Measurements from ENCODE around the gene SIPA1L3. TPM values are rescaled to one million over a fixed set of nuclear protein-coding genes. Genes with fewer than 3 reads are reported as not detected.
"Not testable (repeated sequence)": the region's sequence is repeated elsewhere in the genome, so short reads cannot be mapped to it uniquely, and the experiment has no call there.

Gene SIPA1L3
- total RNA-seq, 1 donor from 2014 or later = 16.1 TPM

DNA sequence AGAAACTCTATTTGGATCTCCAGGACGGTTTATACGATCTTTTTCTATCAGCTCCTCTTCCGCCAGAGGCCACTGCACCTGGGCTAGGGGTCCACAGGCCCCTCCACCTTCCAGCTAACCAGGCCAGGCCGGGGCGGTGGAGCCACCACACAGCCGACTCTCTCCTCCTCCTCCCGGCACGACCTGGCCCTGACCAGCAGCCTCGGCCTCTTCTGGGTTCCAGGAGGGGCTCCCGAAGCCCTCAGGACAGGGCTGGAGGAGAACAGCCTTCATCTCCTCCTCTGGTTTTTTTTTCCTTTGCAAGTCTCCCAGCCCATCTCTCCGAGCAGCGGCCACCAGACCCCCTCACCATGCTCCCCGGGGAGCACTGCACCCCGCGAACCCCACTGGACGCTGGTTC lies 299.9 kb downstream of the SIPA1L3 start:
- DNase-seq (ENCODE audit: low spot score) = no peak

DNA sequence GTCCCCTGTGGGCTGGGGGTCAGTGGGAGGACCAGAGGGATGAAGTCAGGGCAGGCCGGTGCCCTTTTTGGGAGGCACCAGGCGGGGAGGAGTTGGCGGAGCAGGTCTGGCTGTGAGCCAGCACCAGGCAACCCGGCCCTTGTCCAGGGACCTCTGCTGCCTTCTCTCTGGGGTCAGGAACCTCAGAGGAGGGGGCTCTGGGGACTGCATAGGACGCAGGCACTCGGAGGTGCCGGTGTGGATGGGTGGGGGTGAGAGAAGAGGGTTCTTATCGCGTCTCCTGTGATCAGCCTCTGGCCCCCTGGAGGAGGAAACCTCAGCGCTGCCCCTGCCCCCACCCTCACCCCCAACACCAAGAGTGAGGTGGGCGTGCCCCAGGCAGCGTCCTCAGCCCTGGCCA lies 300.5 kb downstream of the SIPA1L3 start:
- no peak for DNase-seq (ENCODE audit: low spot score)

DNA sequence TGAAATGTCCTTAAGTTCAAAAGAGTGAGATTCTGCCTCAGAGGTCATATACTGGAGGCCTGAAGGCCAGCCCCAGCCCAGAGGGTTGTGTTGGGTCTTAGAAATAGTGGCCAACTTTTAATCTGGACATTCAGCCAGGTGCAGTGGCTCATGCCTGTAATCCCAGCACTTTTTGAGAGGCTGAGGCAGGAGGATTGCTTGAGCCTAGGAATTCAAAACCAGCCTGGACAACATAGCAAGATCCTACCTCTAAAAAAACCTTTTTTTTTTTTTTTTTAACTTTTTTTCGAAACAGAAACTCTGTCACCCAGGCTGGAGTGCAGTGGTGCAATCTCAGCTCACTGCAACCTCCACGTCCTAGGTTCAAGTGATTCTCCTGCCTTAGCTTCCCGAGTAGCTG lies 301.6 kb downstream of the SIPA1L3 start:
- no peak for DNase-seq (ENCODE audit: low spot score)

DNA sequence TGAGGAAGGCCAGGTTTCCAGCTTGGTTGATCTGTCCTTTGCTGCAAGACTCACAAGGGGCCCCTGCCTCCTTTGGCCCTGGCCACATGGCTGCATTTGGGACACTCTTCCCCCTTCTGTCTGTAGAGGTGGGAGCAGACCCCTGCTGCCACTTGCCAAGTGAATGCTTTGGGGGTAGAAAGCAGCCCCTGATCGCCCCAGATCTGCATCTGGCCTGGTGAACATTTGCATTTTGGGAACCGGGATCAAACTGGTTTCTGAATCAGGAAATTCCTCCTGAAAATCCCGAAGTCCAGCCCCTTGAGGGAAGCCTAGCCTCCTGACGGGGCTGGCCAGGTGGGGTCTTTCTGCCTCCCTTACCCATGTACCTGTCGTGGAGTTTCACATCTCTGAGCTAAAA lies 302.1 kb downstream of the SIPA1L3 start:
- no peak for DNase-seq (ENCODE audit: low spot score)

DNA sequence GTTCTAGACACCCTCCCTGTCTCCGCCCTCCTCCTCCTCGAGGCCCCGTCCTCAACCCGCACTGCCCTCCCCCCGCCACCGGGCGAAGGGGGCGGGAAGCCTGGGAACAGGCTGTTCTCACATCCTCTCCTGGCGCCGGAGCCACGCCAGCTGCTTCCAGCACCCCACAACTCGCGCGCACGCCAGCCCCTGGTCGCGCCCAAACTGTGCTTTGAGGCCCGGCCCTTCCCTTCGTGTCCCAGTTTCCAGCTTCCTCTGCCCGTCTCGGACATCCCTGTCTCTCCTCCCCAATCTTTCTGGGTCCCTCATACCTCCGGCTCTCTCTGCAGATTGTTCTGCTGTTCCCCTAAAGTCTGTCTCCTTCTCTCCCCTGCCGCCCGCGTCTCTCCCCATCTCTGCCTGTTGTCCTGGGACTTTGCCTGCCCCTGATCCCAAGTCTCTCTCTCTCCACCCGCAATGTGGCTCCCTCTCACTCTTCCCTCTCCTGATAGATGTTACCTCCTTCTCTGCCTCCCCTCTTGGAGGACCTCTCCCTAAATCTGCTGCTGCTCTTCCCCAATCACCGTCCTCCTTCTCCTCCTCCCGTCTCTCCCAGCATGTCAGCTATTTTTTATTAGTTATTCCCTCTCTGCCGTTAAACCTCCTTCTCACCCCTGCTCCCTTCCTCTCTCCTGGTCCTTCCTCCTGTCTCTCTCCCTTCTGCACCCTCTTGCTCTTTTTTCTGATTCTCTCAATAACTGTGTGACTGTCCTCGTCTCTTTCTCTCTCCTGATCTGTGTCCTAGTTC lies 302.9 kb downstream of the SIPA1L3 start:
- DNase-seq (ENCODE audit: low spot score) = no peak

DNA sequence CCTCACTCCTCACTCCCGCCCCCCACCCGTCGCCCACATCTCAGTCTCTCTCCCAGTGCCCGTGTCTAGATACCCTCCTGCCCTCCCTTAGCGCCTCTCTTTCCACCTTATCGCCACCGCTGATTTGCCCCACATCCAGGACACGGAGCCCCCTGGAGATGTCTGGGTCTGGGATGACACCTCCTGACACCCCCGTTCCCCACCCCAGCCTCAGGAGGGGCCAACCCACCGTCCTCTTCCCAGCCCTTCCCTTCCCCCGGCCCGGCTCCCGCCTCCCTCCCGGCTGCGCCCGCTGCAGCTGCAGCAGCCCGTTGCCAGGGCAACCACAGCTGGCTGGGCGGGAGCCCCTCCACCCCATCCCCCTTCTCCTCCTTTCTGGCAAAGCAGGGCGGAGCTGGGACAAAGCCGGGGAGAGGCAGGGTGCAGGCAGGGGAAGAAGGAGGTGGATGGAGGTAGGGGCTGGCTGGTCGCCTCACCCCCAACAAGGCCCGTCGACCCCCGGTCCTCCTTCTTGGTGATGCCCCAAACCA lies 303.5 kb downstream of the SIPA1L3 start:
- DNase-seq (ENCODE audit: low spot score) = no peak

DNA sequence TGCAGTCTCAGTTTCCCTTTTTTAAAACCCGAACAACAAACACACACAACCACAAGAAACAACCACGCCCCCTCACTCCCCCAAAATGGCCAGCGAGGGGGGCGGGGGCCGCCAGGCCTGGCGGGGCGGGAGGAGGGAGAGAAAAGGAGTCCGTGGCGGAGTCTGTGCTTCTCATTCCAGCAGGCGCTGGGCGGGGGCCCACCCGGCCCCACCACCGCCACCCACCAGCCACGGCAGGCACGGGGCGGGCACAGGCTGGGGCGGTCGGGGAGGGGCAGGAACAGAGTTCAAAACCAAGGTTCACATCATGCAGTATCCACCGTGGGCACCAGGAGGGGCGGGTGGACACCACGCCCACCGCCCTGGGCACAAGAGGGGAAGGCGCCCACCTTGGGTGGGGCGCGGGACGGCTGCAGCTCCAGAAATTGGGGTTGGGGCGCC lies 304.2 kb downstream of the SIPA1L3 start:
- no peak for DNase-seq (ENCODE audit: low spot score)

DNA sequence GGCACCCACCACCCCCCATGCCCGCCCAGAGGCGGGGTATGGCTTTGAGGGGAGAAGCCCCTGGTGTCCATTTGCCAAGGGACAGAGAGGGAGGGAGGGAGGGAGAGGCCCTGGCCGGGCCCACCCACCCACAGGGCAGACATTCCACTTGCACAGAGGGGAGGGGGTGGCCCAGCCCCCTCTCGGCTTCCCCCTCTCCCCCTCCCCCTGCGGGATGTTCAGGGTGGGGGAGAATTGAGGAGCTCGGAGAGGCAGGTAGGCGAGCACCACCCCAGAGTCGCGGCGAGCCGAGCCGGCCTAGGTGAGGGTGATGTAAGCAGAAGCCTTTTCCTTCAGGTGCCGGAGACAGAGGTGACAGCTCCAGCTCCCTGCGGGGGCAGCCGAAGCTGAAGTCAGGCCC lies 304.8 kb downstream of the SIPA1L3 start:
- no peak for DNase-seq (ENCODE audit: low spot score)

DNA sequence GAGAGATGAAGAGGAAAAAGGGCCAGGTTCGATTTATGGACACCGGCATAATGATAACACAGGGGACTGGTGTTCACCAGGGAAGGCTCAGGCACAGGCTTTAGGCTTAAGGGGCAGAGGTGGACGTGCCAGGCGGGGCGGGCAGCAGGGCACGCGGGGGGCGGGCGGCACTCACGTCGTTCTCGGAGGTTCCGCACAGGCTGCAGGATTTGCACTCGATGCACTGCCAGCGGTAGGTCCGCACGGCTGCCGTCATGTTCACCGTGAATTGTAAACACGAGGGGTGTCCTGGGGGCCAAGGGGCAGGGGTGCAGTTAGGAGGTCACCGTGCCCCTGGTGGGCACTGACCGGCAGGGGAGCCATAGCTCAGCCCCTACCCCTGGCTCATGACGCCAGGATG lies 306.5 kb downstream of the SIPA1L3 start:
- no peak for DNase-seq (ENCODE audit: low spot score)

DNA sequence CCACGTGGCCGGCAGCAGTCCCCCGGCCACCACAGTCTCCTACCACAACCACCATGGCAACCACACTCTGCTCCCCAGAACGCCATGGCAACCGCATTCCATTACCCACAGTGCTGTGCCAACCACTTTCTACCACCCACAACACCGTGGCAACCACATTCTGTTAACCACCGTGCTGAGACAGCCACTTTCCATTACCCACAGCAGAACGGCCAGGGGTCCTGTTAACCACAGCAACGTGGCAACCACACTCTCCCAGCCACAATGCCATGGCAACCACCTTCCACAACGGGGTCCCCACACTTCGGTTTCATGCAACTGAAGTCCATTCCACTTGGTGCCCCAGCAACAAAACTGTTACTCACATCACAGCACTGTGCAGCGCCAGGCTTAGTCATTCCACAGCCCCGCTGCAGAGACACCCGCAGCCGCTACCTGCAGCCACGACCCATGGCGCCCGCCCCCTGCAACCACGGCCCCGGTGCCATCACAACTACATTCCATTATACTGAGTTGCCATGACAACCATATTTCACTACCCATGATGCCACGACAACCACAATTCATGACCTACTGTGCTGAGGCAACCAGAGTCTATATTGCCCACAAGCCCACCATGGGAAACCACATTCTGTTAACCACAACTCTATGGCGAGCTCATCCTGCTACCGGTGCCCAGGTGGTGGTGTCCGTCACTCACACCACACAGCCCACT lies 307.1 kb downstream of the SIPA1L3 start:
- no peak for DNase-seq (ENCODE audit: low spot score)

DNA sequence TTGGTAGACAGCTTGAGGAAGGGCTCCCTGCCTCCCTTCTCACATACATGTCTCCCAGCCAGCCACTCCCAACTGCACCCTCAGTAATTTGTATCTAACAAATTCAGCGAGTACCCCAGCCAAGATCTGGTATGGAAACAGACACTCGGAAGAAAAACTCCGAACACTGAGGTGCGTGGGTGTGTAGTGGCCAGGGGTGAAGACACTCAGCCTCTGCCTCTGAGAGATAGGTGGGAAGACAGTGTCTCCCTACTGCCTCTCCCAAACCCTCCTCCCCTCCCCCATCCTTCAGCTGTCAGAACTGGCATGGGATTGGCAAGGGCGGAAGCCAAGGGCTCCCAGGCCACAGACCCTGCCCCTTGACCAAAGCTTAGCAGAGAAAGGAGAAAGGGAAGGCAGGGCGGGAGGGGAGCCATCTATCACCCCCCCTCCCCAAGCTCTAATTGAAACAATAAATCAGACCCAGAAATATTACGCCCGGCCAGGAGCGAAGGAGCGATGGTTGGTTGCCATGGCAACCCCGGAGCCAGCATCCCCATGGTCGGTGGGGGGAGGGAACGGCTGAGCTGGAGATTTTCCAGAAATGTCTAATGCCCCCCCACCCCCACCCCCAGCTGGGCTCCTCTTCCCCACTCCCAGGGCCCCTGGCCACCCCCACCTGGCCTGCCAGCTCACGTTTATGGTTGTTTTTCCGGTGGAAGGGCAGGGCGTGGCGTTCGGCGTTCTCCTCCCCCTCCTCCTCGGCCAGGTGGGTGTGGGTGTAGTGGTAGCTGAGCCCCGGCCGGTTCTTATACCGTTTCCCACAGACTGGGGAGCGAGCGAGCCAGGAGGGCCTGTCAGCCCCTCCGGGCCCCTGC lies 310.0 kb downstream of the SIPA1L3 start:
- DNase-seq (ENCODE audit: low spot score) = no peak

DNA sequence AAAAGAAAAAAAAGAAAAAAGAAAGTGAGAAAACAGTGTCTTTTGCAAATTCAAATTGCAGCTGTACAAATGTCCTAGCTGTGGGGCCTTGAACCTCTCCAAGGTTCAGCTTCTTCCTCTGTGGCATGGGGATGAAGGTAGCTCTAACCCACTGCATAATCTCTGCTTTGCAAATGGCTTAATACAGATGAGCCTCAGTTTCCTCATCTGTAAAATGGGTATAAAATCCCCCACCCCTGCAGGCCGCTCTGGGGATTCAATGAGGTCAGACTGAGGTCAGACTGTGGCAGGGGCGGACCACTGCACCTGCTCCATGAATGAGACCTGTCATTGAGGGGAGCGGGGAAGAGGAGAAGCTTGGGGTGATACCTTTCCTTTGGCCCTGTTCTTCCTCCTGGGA lies 311.2 kb downstream of the SIPA1L3 start:
- no peak for DNase-seq (ENCODE audit: low spot score)

DNA sequence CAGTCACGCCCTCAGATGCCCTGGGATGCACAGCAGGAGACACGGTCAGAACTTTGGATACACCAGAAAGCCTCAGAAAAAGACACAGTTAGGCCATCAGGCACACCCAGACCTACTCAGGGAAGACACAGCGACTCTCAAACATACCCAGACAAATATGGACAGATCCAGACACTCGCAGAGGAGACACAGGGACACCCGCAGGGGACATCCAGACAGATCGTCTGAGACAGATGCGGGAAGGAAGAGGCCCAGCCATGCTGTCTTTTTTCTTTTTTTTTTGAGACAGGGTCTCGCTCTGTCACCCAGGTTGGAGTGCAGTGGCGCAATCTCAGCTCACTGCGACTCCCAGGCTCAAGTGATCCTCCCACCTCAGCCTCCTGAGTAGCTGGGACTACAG lies 312.2 kb downstream of the SIPA1L3 start:
- DNase-seq (ENCODE audit: low spot score) = no peak

DNA sequence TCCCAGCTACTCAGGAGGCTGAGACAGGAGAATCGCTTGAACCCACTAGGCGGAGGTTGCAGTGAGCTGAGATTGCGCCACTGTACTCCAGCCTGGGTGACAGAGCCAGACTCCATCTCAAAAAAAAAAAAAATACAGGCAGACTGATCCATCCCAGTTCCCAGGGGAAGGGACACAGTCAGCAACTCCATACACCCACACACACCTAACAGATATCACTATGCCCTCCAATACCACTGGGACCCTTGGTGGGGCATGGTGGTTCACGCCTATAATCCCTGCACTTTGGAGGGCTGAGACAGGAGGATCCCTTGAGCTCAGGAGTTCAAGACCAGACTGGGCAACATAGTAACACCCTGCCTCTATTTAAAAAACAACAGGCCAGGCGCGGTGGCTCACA lies 314.4 kb downstream of the SIPA1L3 start:
- DNase-seq (ENCODE audit: low spot score) = no peak

DNA sequence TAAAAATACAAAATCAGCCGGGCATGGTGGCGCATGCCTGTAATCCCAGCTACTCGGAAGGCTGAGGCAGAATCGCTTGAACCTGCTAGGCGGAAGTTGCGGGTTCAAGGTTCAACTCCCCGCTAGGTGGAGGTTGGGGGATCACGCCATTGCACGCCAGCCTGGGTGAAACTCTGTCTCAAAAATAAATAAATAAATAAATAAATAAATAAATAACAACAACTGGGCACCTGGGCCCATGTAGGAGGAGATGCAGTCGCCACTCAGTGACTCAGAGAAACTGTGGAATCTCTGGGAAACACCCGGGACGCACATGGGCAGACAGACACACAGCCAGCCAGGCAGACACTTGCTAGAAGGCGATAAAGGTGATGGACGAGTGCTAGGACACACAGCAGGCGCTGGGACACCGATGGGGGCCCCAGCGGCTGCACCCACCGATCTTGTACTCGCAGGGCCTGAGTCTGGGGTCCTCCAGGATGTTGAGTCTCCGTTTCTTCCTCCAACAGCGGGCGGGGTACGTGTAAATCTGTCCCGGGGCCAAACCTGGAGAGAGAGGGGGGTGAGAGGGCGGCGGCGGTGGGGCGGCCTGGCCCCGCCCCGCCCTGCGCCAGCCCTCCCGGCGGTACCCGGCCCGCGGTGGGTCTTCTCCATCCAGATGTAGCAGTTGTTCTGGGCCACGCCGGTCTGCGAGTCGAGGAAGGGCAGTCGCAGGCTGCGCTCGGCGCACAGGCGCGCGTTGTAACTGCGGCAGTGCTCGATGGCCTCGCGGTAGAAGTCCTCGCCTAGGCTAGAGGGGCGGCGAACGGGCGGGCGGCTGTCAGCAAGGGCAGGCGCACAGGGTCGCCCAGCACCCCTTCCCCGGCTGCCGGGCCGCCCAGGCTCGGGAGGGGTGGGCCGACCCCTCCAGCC lies 315.2 kb downstream of the SIPA1L3 start:
- no peak for DNase-seq (ENCODE audit: low spot score)

DNA sequence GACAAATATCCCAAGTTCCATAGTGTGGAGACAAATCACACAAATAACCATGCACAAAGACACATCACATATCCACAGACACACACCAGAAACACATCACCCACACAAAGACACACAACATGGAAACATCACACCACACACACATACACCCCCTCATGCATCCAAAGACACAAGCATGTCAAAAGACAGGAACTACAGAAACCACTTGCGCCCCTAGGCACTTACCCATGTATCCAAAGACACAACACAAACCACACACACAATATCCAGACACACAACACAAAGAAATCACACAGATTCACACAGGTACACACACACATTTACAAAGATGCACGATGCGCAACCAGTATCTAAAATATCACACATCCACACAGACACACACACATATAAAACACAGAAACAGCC lies 316.1 kb downstream of the SIPA1L3 start:
- no peak for DNase-seq (ENCODE audit: low spot score)

DNA sequence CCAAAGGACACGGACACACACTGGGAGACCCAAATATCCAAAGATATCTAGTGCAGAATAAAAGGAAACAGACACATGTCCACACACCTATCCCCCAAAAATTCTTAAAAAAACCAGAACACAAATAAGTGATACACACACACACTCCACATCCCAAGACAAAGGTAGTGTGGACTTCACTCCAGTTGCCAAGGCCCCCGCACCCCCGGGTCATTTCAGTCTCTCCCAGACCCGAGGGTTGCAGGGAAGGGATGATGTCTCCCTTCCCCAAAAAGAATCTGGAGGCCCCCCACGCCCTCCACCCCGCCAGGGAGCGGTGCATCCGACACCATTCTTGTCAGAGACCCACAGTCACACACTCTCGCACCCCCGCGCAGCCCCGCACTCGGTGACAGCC lies 316.6 kb downstream of the SIPA1L3 start:
- DNase-seq (ENCODE audit: low spot score) = no peak

DNA sequence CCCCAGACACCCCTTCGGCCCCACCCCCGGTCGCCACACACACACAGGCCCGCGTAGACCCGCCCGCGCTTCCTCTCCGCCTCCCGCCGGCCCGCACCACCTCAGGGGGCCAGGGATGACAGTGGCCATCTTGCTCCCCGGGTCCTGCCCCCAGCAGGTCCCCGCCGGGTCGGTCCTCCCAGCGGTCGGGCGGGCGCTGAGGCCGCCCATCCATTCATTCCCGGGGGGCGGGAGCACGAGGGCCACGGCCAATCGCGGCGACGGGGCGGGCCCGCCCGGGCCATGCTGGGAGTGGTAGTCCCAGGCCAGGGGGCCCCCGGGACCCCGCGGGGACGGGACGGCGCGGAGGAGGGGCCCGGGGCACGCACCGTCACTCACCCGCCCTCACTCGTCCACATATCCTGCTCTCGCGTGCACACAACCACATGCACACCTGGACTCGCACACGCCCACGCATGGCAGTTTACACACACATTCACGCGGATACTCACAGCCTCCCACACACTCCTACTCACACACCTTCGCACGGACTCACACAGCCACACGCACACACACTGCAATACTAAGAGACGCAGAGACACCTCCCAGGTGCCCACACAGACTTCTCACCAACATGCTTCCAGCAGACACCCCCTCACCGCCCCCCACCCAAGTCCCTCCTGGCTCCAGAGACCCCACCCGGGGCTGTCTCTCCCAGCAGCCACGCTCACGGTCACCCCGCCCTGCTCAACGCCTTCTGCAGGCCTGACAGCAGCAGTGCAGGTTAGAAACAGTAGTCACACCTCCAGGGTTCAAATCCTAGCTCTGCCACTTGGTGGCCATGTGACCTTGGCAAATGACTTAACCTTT lies 317.2 kb downstream of the SIPA1L3 start, which contains the start of gene DPF1:
Gene DPF1 (minus strand): TSS at position 209 of the 849 bp plus-strand sequence. CDS start 80 bp downstream, at position 129.
- DNase-seq (ENCODE audit: low spot score) = no peak

DNA sequence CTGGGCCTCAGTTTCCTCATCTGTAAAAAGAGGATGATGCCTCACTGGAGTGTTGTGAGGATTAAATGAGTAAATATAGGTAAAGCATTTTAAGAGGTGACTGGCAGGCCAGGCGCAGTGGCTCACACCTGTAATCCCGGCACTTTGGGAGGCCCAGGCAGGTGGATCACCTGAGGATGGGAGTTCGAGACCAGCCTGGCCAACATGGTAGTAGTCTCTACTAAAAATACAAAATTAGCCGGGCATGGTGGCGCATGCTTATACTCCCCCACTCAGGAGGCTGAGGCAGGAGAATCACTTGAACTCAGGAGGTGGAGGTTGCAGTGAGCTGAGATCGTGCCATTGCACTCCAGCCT lies 317.8 kb downstream of the SIPA1L3 start:
- not testable (repeated sequence) for DNase-seq (ENCODE audit: low spot score)

All from mesenteric fat pad (tissue), 1 donor.